HG03097 (cell line): ENCODE data around the gene MYO1D.
"Not testable (repeated sequence)": the region's sequence is repeated elsewhere in the genome, so short reads cannot be mapped to it uniquely, and the experiment has no call there.

Source experiments
- ATAC-seq: cut with Tn5 transposase; IDR thresholded peaks from one replicate; pipeline ENCODE4 v1.9.1; 2021; ENCODE audit not compliant: unreplicated experiment, low FRiP score

MYO1D gene

DNA sequence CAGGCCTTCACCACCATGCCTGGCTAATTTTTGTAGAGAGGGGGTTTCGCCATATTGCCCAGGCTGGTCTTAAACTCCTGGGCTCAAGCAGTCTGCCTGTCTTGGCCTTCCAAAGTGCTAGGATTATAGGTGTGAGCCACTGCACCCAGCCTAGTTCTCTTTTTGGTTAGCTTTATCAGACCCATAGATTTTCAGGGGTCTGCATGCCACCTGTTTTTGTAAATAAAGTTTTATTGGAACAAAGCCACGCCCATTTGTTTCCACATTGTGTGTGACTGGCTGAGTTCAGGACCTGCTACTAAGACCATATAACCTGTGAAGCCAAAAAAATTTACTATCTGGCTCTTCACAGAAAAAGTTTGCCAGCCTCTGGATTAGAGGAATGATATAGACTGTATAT is 425.0 kb downstream of the MYO1D start:
- no peak for ATAC-seq

GRCh38 chr17:32450379-32450778 is 426.5 kb downstream of the MYO1D start:
- not testable (repeated sequence) for ATAC-seq

GRCh38 chr17:32449963-32450362 is 427.0 kb downstream of the MYO1D start:
- ATAC-seq = no peak

GRCh38 chr17:32446949-32447348 is 430.0 kb downstream of the MYO1D start:
- ATAC-seq = no peak

- no peak for ATAC-seq
Observed at GRCh38 chr17:32445971-32446370, 431.0 kb downstream of the MYO1D start.

DNA sequence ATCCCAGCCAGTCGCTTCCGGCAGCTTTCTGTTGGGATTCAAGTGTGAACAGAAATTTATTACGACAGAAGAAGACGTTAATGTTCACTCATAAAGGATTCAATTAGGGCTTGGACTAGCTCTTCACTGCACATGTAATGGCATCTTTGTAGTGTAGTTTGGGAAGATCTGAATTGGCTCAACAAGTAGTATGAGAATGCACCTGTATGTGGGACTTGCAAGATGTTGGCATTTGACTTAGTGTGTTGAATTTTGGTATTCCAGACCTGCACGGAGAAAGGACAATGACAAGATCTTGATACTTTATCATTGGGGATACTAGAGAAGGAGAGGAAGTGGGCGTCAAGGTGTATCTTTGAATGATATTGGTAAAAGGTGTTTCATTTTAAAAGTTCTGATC is 431.4 kb downstream of the MYO1D start:
- no peak for ATAC-seq

DNA sequence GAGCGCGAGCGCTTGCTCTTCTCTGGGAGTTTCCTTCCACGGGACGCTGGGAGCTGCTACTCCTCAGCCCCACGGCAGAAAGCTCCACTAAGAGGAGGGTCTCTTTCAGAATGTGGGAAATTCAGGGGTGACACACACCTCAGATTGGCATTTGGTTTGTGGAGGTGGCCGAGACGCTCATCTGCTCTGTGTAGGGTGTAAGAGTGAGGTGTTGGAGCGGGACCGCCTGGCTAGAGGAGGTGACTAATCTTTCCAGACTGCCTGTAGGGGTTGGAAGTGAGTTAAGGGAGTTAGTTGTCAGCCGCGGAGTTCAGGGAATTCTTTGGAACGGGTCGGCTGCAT is 431.9 kb downstream of the MYO1D start:
- peak; percentile 18 for ATAC-seq

DNA sequence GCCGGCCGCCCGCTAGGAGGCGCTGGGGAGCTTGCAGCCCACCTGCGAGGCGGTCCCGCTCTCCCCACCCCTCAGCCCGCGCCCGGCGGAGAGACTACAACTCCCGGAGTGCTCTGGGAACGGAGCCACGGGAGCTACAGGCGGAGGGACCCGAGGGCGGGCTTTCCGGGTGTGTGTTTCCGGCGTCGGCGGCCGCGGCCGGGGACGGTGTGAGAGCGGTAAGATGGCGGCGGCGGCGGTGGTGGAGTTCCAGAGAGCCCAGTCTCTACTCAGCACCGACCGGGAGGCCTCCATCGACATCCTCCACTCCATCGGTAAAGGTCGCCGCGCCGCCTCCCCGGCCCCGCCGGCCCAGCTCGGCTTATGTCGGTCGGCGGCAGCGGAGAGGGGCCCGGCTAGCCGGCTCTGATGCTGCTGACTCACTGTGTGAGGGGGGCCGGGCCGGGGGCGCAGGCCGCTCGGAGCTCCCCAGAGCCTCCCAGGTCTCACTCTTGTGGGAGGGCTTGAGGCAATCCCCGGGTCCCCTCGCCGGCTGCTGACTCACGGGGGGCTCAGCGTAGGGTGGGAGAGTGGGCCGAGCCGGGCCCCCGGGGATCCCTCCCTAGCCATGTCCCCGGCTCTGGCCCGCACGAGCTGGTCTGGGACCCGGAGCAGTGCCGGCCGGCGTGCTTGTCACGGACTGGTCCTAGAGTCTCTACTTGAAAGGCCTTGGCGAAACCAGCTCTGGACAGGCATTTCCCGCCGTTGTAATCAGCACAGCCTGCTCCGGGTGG is 432.4 kb downstream of the MYO1D start, which contains the start of gene PSMD11:
Gene PSMD11 (plus strand): TSS at position 210 of the 773 bp plus-strand sequence. CDS start 14 bp downstream, at position 224.
- peak; percentile 89 for ATAC-seq

DNA sequence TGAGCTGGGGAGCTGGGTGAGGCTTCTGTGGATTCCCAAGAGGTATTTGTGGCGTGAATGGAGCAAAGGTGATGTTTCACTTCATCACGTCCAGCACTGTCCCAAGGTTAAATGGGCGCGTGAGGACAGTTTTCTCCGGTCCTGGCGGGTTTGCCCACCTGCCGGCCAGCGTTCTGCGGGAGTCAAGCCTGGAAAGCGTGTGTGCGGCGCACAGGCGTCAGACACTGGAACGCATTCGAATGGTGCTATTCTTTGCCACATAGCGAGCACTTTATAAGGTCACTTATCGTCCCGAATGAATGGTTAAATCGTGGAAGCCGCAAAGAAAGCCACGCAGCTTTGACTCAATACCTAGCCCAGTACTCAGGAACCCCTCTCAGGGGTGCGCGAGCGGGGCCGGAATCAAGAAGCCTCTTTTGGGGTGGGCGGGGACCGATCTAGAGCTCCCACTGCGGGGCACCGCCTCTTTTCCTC is 433.1 kb downstream of the MYO1D start:
- ATAC-seq = peak; percentile 15
